Dendritic cell treated with granulocyte-macrophage colony-stimulating factor and Interleukin-4, amounts not matched to agents 40 ng/mL and 50 ng/mL, for 4 days (primary cell): ENCODE results near the gene PCTP.

Experiments used
- H3K27ac Mint-ChIP-seq: one replicate; pipeline ENCODE4 v1.8.0; 2022; ENCODE audit warnings: mild to moderate bottlenecking, mixed read lengths
- H3K27me3 Mint-ChIP-seq: one replicate; pipeline ENCODE4 v1.8.0; 2022; ENCODE audit warnings: mild to moderate bottlenecking, mixed read lengths
- H3K36me3 Mint-ChIP-seq: one replicate; pipeline ENCODE4 v1.8.0; 2022; ENCODE audit warnings: low read depth, mixed read lengths
- H3K4me1 Mint-ChIP-seq: one replicate; pipeline ENCODE4 v1.8.0; 2022; ENCODE audit warnings: low read depth, mixed read lengths
- H3K4me3 Mint-ChIP-seq: one replicate; pipeline ENCODE4 v1.8.0; 2022; ENCODE audit warnings: mild to moderate bottlenecking, moderate library complexity, mixed read lengths
- H3K9me3 Mint-ChIP-seq: one replicate; pipeline ENCODE4 v1.8.0; 2022; ENCODE audit warnings: mixed read lengths
- intact Hi-C: fragments of 100-400 bp; cut with micrococcal nuclease; formaldehyde crosslinking; loops from one replicate; pipeline ENCODE4 v1.15.0; 2022

PCTP gene

DNA sequence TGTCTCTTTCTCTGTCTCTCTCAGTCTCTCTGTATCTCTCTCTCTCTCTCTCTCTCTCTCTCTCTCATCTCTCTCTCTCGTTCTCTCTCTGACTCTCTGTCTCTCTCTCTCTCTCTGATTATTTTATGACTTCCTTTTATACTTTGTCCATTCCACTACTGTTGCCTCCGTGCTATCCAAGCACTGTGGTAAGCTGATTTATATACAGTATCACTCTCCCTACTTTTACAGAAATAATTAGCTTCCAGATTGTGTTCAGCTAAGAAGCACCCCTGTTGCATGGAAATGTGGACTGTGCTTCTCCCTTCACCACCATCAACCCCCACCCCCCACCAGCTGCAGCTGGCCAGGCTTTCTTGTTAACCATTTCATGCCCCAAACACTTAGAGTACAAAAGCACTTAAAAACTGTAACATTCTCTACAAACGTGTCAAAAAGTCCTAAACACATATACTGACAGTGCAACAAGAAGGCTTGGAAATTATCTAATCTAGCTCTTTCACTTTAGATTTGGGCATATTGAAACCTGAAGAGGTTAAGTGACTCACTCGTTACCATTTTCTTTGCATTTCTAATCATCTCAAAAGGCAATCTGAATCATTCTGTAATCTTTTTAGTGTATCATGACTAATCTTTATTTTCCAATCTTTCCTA is 16.6 kb upstream of the PCTP start:
- Mint-ChIP-seq H3K27me3 (peaks cover 3% of the 10 kb centered on the region), H3K36me3 (no peaks in the 10 kb centered on the region), H3K27ac (no peak overlapping the region), H3K4me1 (peaks cover 11% of the 10 kb centered on the region), H3K9me3 (no peaks in the 10 kb centered on the region), H3K4me3 (no peak overlapping the region)
- intact Hi-C loops: no loop called here

DNA sequence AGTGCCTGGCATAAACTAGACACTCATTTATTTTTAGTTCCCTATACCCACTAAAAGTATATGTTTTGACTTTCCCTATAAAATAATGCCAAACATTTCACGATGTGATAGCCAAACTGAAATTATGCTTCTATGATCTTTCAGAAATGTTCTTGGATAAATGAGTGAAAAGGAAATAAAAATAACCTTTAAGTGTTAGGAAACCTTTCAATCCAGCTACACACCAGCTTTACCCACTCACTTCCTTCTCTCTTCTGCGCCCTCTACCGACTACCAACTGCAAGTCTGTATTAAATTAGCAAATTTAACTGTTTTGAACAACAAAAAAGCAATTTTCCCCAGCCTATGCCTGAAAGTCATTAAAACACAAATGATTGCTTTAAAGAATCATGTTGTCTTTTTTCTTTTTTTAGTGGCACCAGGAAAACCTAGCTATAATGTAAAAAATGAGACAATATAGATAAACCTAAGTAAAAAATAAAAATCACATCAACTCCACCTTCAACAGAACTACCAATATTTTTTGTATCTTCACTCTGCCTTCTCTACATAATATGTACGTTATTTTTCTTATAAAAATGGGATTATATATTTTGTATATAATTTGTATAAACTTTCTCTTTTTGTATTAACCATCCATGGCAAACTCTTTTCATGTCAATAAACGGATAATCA is 15.0 kb upstream of the PCTP start:
- Mint-ChIP-seq H3K4me1 (peaks cover 11% of the 10 kb centered on the region), H3K36me3 (no peaks in the 10 kb centered on the region), H3K27me3 (peaks cover 4% of the 10 kb centered on the region), H3K4me3 (no peak overlapping the region), H3K9me3 (no peaks in the 10 kb centered on the region), H3K27ac (no peak overlapping the region)
- intact Hi-C loops: no loop called here

DNA sequence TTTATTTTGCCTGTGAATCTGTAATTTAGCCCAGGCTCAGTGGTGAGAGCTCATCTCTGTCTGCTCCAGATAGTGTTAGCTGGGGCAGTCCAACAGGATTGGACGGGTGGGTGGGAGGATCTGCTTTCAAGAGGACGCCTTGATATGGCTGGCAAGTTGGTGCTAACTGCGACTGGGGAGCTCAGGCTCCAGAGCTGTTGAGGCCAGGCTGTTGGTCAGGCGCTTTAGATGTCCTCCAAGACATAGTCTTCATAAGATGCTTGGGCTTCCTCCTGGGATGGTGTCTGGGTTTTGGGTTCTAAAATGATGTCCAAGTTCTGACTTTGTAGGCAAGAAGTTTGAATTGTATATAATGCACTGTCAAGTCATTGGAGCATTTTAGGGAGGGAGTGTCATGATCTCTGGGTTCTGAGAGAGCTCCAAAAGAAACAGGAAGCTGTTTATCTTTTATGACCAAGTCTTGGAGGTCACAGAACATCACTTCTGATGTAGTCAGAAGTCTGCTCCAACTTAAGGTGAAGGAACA is 12.8 kb upstream of the PCTP start:
- no peaks in the 10 kb centered on the region for H3K9me3 Mint-ChIP-seq

DNA sequence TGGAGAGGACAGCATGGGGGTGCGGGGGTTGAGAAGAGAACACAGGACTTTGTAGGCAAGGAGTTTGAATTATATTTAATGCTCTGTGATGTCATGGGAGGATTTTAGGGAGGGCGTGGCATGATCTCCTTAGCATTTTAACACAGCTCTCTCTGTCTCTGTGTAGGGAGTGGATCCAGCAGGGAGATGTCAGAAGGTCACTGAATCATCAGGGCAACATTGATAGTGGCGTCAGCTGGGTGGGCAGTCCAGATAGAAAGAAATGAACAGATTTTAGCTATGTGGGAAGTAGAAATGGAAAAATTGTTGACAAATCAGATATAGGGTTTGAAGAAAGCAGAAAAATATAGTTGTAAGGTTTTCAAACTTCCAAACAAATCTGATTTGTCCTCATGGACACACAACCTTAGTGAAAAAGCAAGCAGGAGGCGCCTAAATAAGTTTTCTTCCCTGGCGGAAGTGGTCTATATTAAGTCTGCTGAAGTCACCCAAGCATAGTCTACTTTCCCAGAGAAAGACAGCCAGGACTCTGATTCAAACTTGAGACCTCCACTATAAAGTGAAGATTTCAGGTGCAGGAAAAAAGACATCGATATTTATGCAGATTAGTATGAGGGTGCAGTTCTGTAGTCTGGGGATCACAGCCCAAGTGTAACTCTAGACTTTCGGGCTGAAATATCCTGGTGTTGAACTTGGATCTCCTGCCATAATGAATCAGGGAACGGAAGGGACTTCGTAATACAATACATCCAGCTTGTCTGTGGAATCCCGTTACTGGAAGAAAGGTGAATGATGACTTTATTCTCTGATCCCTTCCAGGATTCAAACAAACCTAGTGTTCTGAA is 10.1 kb upstream of the PCTP start:
- Mint-ChIP-seq H3K27ac (no peak overlapping the region), H3K36me3 (no peaks in the 10 kb centered on the region), H3K27me3 (peaks cover 4% of the 10 kb centered on the region), H3K4me3 (no peak overlapping the region), H3K4me1 (peaks cover 6% of the 10 kb centered on the region), H3K9me3 (no peaks in the 10 kb centered on the region)
- intact Hi-C loops: no loop called here

More for the DNA sequence above, 12.8 kb upstream of the PCTP start:
- H3K36me3 Mint-ChIP-seq: no peaks in the 10 kb centered on the region
- no peak overlapping the region for H3K27ac Mint-ChIP-seq
- peaks cover 6% of the 10 kb centered on the region for H3K4me1 Mint-ChIP-seq
- H3K4me3 Mint-ChIP-seq: no peak overlapping the region
- intact Hi-C loops: no loop called here
- H3K27me3 Mint-ChIP-seq: peaks cover 1% of the 10 kb centered on the region

DNA sequence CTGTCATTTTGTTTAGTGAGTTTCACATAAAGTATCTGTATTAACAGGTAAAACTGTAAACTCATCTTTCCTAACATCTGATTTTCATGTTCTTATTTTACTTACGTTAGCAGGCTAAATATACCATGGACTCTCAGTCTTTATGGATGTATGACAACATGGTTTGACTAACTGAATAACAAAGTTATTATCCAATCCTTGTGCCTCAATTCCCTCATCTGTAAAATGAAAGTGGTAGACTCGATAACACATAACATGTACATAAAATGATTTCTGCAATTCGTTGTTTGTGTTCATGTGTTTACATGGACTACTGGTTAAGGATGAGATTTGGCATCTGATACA is 9.5 kb upstream of the PCTP start:
- intact Hi-C loops: no loop called here
- peaks cover 4% of the 10 kb centered on the region for H3K27me3 Mint-ChIP-seq
- no peaks in the 10 kb centered on the region for H3K9me3 Mint-ChIP-seq
- peaks cover 6% of the 10 kb centered on the region for H3K4me1 Mint-ChIP-seq
- H3K27ac Mint-ChIP-seq: no peak overlapping the region
- no peak overlapping the region for H3K4me3 Mint-ChIP-seq
- H3K36me3 Mint-ChIP-seq: no peaks in the 10 kb centered on the region

DNA sequence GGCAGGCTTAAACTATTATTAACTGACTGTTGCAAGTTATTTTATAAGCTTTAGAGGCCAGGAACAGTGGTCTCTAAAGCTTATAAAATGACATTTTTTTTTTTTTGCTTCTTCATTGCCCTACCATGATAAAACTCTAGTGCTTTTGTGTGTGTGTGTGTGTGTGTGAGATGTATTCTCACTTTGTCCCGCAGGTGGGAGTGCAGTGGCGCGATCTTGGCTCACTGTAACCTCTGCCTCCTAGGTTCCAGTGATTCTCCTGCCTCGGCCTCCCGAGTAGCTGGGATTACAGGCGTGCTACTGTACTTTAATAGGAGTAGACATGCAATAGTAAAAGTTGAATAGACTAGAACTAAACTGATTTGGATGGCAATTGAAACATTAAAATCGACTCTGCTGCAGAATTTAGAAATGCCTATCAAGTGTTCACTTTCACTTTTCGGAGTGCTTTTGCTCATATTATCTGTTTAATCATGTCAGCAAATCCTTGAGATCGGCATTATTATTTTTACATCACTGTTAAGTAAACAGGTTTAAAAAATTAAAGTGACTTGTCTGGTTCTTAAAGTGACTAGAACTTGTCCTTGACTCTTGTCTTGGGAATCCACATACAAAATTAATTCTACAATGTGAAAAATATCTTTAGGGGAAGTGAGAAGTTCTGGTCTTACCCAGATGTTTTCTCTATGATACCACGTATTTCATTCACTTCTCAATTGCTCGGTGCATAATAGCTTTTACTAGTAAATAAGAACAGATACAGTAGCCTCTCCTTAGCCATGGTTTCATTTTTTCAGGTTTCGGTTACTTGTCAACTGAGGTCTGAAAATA is 8.4 kb upstream of the PCTP start:
- no peak overlapping the region for H3K4me3 Mint-ChIP-seq
- H3K9me3 Mint-ChIP-seq: no peaks in the 10 kb centered on the region
- peaks cover 6% of the 10 kb centered on the region for H3K4me1 Mint-ChIP-seq
- H3K27ac Mint-ChIP-seq: no peak overlapping the region
- intact Hi-C loops: no loop called here
- H3K36me3 Mint-ChIP-seq: no peaks in the 10 kb centered on the region
- H3K27me3 Mint-ChIP-seq: peaks cover 4% of the 10 kb centered on the region

DNA sequence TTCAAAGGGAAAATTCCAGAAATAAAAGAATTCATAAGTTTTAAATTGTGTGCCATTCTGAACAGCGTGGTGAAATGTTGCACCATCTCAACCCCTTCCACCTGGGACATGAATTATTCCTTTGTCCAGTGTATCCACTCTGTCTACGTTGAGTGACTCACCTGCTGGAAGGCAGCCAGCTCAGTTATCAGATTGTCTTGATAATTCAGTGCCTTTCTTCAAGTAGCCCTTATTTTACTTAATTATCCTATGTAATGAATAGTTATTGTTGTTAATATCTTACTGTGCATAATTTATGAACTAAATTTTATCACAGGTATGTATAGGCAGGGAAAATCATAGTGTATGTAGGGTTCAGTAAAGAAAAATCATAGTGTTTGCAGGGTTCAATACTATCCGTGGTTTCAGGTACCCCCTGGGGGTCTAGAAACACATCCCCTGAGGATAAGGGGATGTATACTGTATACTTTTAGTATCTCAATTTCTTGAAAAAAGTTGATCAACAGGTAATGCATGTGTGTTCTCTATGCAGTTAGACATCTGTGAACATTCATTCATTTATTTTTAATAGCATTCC is 7.7 kb upstream of the PCTP start:
- Mint-ChIP-seq H3K36me3 (no peaks in the 10 kb centered on the region), H3K27ac (no peak overlapping the region), H3K4me1 (peaks cover 2% of the 10 kb centered on the region), H3K27me3 (peaks cover 4% of the 10 kb centered on the region), H3K9me3 (no peaks in the 10 kb centered on the region), H3K4me3 (no peak overlapping the region)
- intact Hi-C loops: no loop called here

DNA sequence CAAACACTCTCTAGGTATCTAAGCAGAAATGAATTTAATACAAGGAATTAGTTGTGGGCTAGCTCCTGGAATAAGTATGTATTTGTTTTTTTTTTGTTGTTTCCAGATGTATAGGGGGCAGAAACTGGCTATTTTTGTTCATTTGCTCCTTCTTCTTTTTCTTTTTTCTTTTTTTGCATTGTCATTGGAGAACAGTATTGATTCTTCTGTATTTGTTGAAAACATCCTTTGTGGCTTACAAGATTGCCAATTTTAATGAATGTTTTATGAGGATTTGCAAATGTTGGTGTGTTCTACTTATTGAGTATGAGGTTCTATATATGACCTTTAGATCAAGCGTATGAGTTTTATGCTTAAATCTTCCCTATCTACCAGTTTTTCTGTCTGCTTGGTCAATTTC is 5.6 kb upstream of the PCTP start:
- H3K4me3 Mint-ChIP-seq: no peak overlapping the region
- H3K4me1 Mint-ChIP-seq: no peaks in the 10 kb centered on the region
- intact Hi-C loops: no loop called here
- H3K27ac Mint-ChIP-seq: no peak overlapping the region
- no peaks in the 10 kb centered on the region for H3K36me3 Mint-ChIP-seq
- H3K9me3 Mint-ChIP-seq: no peaks in the 10 kb centered on the region
- peaks cover 3% of the 10 kb centered on the region for H3K27me3 Mint-ChIP-seq

DNA sequence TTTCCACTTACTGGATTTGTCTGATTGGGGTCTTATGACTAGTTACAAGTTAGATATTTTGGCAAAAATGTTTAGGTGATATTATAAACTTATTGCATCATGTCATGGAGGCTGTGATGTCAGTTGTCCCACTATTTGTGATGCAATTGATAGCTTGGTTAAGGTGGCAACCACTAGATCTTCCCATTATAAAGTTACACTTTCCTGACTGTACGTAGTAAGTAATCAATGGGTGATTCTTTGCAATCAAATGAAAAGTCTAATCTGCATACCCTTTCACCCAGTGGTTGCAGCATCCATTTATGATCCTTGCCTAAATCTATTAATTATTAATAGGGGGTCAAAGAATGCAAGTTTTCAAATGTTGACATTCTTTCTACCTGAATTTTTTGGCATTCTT is 4.4 kb upstream of the PCTP start:
- Mint-ChIP-seq H3K36me3 (peaks cover 4% of the 10 kb centered on the region), H3K4me1 (peaks cover 6% of the 10 kb centered on the region), H3K9me3 (no peaks in the 10 kb centered on the region), H3K27me3 (peaks cover 2% of the 10 kb centered on the region), H3K27ac (no peak overlapping the region), H3K4me3 (no peak overlapping the region)
- intact Hi-C loops: no loop called here

DNA sequence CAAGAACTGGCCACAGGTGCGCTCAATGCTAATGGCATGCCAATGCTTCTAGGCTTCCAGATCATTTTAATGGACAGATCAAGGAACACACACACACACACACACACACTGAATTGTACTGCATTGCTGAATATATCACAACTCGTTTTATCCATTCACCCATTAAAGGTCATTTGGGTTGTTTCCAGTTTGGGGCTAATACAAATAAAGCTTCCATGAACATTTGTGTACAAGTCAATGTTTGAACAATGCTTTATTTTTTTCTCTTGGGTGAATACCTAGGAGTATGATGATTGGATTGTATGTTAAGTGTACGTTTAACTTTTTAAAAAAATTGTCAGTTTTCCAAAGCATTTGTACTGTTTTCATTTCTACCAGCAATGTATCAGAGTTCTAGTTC is 3.6 kb upstream of the PCTP start:
- H3K27ac Mint-ChIP-seq: no peak overlapping the region
- no peak overlapping the region for H3K4me3 Mint-ChIP-seq
- H3K36me3 Mint-ChIP-seq: peaks cover 8% of the 10 kb centered on the region
- H3K4me1 Mint-ChIP-seq: peaks cover 13% of the 10 kb centered on the region
- H3K9me3 Mint-ChIP-seq: no peaks in the 10 kb centered on the region
- H3K27me3 Mint-ChIP-seq: peaks cover 2% of the 10 kb centered on the region
- intact Hi-C loops: no loop called here

DNA sequence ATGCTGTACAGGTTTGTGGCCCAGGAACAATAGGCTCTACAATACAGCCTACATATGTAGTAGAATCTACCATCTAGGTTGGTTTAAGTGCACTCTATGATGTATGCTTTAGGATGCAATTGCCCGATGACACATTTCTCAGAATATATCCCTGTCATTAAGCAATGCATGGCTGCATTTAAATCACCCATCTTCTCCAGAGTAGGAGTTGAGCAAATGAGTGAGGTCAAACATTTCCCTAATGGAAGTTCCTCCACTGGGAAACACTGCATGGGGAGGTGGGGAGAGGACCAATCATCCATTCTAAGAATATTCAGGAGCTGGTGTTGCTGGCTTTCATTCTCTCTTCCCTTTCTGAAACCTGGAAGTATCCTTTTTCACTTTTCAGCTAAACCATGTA is 2.0 kb upstream of the PCTP start:
- H3K4me3 Mint-ChIP-seq: no peak overlapping the region
- peaks cover 14% of the 10 kb centered on the region for H3K36me3 Mint-ChIP-seq
- intact Hi-C loops: no loop called here
- no peak overlapping the region for H3K27ac Mint-ChIP-seq
- no peaks in the 10 kb centered on the region for H3K9me3 Mint-ChIP-seq
- H3K4me1 Mint-ChIP-seq: peaks cover 13% of the 10 kb centered on the region
- H3K27me3 Mint-ChIP-seq: peaks cover 2% of the 10 kb centered on the region

DNA sequence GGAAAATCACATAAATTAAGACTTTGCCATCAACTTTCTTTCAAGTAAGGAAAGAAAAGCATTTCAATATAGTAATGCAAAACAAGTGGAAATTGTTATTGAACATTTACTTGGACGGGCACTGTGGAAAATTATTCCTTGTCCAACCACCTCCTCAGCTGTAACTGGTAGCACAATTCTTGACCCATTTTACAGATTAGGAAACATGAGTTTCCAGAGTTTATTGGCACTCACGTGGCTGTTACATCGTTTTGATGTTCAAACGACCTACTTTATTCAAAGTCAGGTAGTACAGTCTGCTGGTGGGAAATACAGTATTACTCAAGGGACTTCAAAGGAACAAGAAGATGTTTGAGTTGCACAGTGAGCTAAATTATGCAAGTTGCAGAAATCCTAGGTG is 866 bp upstream of the PCTP start:
- Mint-ChIP-seq H3K9me3 (no peaks in the 10 kb centered on the region), H3K4me3 (no peak overlapping the region), H3K27me3 (peaks cover 2% of the 10 kb centered on the region), H3K36me3 (peaks cover 23% of the 10 kb centered on the region), H3K27ac (no peak overlapping the region), H3K4me1 (peaks cover 14% of the 10 kb centered on the region)
- intact Hi-C loops: loop anchor here (10.0 kb wide), 1 partner anchor 775 kb away; no protein-coding TSS in a partner anchor

DNA sequence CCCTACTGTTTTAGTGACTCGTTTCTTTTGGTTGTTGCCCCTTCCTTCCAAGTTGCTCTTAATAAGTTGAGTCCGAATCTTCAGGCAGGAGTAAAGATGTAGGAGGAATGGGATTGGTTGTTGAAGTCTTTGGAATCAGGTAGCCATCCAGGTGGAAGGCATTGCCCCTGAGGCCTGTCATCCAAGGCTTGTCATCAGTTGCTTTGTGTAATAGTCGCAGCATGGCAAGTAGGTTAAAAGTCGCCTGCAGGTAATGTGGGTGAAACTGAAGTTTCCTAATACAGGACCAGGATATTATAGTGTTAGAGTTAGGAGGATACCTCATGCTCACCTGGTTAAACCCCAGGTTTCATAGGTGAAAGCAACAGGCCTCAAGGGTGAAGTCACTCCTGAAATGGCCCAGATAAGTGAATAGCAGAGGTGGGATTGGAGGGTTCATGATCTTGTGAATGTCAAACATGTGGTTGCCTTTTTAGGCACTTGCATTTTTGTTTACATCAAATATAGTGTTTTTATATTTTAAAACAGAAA is 934 bp downstream of the PCTP start:
- Mint-ChIP-seq H3K36me3 (peaks cover 23% of the 10 kb centered on the region), H3K4me1 (peaks cover 23% of the 10 kb centered on the region), H3K27me3 (no peaks in the 10 kb centered on the region), H3K27ac (peak overlapping the region; percentile 85), H3K9me3 (no peaks in the 10 kb centered on the region), H3K4me3 (peak overlapping the region; percentile 85)
- intact Hi-C loops: loop anchor here (10.0 kb wide), 1 partner anchor 777 kb away; no protein-coding TSS in a partner anchor
